Endothelial cell (in vitro differentiated cells): ENCODE data around the gene RPL21. TPM values are rescaled to one million over a fixed set of nuclear protein-coding genes. Genes with fewer than 3 reads are reported as not detected.

Source experiments
- DNase-seq: peaks from one replicate; pipeline ENCODE4 v3.0.0; 2021; ENCODE audit warnings: low spot score
- H3K27ac Mint-ChIP-seq: one replicate; pipeline ENCODE4 v1.8.0; 2021; ENCODE audit warnings: mixed read lengths, inconsistent platforms; ENCODE audit not compliant: unreplicated experiment
- H3K27me3 Mint-ChIP-seq: one replicate; pipeline ENCODE4 v1.8.0; 2021; ENCODE audit warnings: mild to moderate bottlenecking, moderate library complexity, mixed read lengths, inconsistent platforms; ENCODE audit not compliant: unreplicated experiment
- H3K36me3 Mint-ChIP-seq: one replicate; pipeline ENCODE4 v1.8.0; 2021; ENCODE audit warnings: mild to moderate bottlenecking, low read depth, mixed read lengths, inconsistent platforms; ENCODE audit not compliant: unreplicated experiment
- H3K4me1 Mint-ChIP-seq: one replicate; pipeline ENCODE4 v1.8.0; 2021; ENCODE audit warnings: mild to moderate bottlenecking, mixed read lengths, inconsistent platforms; ENCODE audit not compliant: unreplicated experiment
- H3K4me3 Mint-ChIP-seq: one replicate; pipeline ENCODE4 v1.8.0; 2021; ENCODE audit warnings: mild to moderate bottlenecking, mixed read lengths, inconsistent platforms; ENCODE audit not compliant: unreplicated experiment
- H3K9me3 Mint-ChIP-seq: one replicate; pipeline ENCODE4 v1.8.0; 2021; ENCODE audit warnings: mixed read lengths, inconsistent platforms; ENCODE audit not compliant: unreplicated experiment
- total RNA-seq: library from RNA; stranded (reverse); fragmentation: NEBNext Ultra II Directional; extraction: Animal tissue kit (Norgen Biotek cat#: 25700); gene quantifications from one replicate; pipeline ENCODE4 v1.2.1, GENCODE V29; 2021; ENCODE audit not compliant: unreplicated experiment
- TF ChIP-seq, protein P1 (sequence below): fragments of 200-600 bp; sonication (generic); IDR thresholded peaks from one replicate; pipeline ENCODE4 v1.5.0; 2021; ENCODE audit warnings: antibody characterized with exemption; ENCODE audit not compliant: unreplicated experiment

RPL21 gene
- total RNA-seq, 1 donor from 2014 or later, result 910 TPM

DNA sequence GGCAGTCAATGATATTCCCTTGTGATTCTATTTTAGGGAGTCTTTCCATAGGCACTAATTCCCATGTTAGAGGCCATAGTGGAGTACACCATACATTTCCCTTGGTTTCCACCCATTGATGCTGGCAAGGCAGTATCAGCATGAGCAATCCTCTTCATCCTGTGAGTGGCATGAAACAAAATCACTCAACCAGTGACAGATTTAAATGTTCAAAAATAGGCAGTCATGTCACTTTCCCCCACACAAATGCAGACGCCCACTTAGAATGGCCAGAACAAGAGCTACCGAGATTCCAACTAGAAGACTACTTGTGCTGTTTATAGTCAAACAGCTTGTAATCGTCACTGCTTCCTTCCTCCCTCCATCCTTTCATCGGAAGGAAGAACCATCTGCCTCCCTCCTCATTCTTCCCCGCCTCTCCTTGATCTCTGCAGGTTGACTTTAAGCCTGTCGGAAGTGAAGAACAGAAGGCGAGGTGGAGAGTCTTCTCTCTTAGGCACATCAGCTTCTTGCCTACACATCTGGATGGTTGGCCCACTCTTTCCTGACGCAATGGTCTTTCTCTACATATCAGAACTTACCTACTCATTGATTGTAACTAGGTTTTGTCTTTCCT, 41.8 kb downstream of the RPL21 start:
- Mint-ChIP-seq H3K9me3 (no peaks in the 10 kb centered on the region), H3K27me3 (peaks cover 2% of the 10 kb centered on the region), H3K4me3 (no peak overlapping the region), H3K4me1 (no peaks in the 10 kb centered on the region), H3K36me3 (no peaks in the 10 kb centered on the region), H3K27ac (no peak overlapping the region)
- DNase-seq, result no peak
- TF ChIP-seq, protein P1, sequence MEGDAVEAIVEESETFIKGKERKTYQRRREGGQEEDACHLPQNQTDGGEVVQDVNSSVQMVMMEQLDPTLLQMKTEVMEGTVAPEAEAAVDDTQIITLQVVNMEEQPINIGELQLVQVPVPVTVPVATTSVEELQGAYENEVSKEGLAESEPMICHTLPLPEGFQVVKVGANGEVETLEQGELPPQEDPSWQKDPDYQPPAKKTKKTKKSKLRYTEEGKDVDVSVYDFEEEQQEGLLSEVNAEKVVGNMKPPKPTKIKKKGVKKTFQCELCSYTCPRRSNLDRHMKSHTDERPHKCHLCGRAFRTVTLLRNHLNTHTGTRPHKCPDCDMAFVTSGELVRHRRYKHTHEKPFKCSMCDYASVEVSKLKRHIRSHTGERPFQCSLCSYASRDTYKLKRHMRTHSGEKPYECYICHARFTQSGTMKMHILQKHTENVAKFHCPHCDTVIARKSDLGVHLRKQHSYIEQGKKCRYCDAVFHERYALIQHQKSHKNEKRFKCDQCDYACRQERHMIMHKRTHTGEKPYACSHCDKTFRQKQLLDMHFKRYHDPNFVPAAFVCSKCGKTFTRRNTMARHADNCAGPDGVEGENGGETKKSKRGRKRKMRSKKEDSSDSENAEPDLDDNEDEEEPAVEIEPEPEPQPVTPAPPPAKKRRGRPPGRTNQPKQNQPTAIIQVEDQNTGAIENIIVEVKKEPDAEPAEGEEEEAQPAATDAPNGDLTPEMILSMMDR, result no peak

DNA sequence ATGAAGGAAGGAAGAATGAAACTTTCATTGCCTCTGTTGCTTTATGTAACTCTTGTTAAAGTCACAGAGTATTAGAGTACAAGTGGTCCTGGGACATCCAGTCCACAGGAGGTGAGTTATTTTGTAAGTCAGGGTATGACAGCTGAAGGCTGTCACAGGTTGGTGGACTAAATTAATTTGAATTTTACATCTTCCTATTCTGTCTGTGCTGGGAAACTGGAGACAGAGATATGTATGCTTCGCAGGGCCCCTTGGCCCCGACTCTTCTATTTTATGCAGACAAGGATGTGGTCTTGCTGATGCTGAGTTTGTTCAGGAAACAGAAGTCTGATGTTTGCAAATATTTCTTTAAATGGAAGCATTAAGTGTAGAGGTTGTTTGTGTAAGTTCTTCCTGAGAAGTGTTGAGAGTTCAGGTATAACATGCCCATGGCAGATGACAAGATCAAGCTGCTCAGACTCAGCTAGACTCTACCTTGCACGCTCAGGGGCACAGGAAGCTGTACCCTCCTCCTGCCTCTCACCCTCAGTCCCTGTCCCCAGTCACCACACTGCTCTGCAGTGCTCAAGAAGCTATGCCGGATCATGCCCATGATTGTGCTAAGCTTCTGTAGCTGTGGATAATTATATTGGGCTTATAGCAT, 42.6 kb downstream of the RPL21 start:
- no peak overlapping the region for H3K4me3 Mint-ChIP-seq
- TF ChIP-seq, protein P1, result no peak
- no peak overlapping the region for H3K27ac Mint-ChIP-seq
- H3K36me3 Mint-ChIP-seq, result no peaks in the 10 kb centered on the region
- DNase-seq, result no peak
- no peaks in the 10 kb centered on the region for H3K4me1 Mint-ChIP-seq
- no peaks in the 10 kb centered on the region for H3K9me3 Mint-ChIP-seq
- H3K27me3 Mint-ChIP-seq, result peaks cover 2% of the 10 kb centered on the region

DNA sequence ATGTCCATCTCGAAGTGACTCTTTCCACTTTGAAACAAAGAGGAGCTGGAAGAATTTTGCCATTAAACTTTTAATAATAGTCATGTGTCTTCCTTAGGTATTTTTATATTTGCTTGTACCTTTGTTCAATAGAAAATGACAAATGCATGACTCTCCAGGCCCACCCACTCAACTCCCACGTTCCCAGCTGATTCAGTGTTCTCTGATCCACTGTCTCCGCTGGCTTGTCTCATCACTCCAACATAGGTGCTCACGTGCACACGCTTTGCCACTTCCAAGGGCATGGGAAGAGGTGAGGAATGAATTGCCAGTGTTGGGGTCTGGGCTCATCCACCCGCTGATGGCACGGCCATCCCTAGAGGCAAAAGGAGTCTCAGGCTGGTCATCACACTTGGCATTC, 43.7 kb downstream of the RPL21 start:
- Mint-ChIP-seq H3K4me3 (no peak overlapping the region), H3K27me3 (peaks cover 2% of the 10 kb centered on the region), H3K36me3 (no peaks in the 10 kb centered on the region), H3K4me1 (no peaks in the 10 kb centered on the region), H3K9me3 (no peaks in the 10 kb centered on the region), H3K27ac (no peak overlapping the region)
- no peak for DNase-seq
- TF ChIP-seq, protein P1, result no peak

DNA sequence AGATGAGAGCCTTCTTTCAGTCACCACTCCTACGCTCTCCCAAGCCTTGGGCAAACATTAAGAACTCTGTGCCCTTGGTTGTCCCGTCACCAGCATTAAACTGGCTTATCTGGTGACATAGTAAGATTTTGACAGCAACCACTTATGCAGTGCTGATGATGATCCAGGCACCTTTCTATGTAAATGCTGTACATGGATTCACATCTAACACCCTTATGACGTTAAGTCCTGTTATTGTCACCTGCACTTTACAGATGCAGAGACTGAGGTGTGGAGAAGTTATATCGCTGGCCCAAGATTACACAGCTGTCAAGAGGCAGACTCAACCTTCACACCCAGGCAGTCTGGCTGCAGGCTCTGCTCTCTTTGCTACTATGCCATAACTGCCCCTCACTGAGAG, 44.3 kb downstream of the RPL21 start:
- Mint-ChIP-seq H3K4me3 (no peak overlapping the region), H3K27ac (no peak overlapping the region), H3K4me1 (no peaks in the 10 kb centered on the region), H3K36me3 (no peaks in the 10 kb centered on the region), H3K9me3 (no peaks in the 10 kb centered on the region), H3K27me3 (peaks cover 2% of the 10 kb centered on the region)
- DNase-seq, result no peak
- TF ChIP-seq, protein P1, result no peak

DNA sequence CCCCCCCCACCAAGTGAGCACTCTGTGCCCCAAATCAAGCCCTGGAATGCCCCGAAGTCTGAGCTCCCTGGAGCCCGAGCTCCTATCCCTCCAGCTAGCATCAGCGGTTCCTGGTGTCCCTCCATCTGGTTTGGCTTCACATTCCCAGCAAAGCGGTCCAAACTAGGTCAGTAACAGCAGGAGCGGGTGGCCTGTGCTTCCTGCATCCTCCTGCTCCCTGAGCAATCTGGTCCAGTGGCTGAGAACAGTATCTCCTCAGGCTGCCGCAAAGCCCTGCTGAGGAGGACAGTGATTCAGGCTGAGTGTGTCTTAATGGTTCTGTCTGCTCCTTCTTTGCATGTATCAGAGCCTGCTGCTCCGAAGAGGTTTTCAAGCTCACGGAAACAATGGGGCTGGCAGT, 45.1 kb downstream of the RPL21 start:
- no peaks in the 10 kb centered on the region for H3K9me3 Mint-ChIP-seq
- H3K36me3 Mint-ChIP-seq, result no peaks in the 10 kb centered on the region
- H3K4me1 Mint-ChIP-seq, result no peaks in the 10 kb centered on the region
- no peak overlapping the region for H3K4me3 Mint-ChIP-seq
- DNase-seq, result no peak
- peaks cover 2% of the 10 kb centered on the region for H3K27me3 Mint-ChIP-seq
- no peak overlapping the region for H3K27ac Mint-ChIP-seq
- TF ChIP-seq, protein P1, result no peak
